ENCODE data around the gene EXD3.
A peak's percentile ranks its signal among the peaks of the same experiment; 100 is the strongest.
"Not testable (repeated sequence)": the region's sequence is repeated elsewhere in the genome, so short reads cannot be mapped to it uniquely, and the experiment has no call there.

The EXD3 gene

GRCh38 chr9:137348769-137349470 is 74.0 kb downstream of the EXD3 start:
- no peak for DNase-seq (ENCODE audit: low spot score)

DNA sequence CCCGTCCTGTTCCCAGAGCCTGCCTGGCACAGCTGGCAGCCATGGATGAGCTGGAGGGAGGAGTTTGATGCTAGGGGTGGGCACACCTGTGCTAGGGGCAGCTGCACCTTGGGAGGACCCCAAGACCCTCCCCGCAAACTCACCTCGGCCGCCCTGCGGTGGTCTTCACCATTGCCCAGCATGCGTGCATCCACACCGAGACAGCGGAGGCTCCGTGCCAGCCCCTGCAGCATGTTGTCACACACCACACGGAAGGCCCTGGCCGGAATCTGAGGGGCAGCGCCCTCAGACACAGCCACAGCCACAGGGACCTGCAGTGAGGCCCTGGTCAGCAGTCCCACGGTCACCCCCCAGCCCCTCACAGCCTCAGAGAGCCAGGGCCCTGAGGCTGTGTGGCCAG is 75.0 kb downstream of the EXD3 start:
- DNase-seq (ENCODE audit: low spot score): no peak

DNA sequence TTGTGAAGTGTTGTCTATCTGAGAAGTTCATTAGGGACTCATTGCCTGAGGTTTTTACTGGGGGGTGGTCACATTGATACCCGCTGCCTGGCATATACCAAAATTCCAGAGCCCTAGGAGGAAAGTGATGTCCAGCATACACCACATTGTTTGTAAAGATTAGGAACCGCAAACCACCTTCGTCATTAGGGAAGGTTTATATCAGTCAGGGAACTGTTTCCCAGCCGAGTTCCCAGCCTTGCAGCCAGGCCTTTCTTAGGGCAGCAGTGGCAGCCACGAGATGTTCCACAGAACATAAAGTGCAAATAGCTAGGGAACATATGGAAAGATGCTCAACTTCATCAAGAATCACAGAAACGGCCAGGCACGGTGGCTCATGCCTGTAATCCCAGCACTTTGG is 80.5 kb downstream of the EXD3 start:
- DNase-seq (ENCODE audit: low spot score): no peak

- DNase-seq (ENCODE audit: low spot score): no peak
Observed at GRCh38 chr9:137341227-137341626, 81.7 kb downstream of the EXD3 start.

- DNase-seq (ENCODE audit: low spot score): not testable (repeated sequence)
Observed at GRCh38 chr9:137339908-137340462, 83.0 kb downstream of the EXD3 start.

DNA sequence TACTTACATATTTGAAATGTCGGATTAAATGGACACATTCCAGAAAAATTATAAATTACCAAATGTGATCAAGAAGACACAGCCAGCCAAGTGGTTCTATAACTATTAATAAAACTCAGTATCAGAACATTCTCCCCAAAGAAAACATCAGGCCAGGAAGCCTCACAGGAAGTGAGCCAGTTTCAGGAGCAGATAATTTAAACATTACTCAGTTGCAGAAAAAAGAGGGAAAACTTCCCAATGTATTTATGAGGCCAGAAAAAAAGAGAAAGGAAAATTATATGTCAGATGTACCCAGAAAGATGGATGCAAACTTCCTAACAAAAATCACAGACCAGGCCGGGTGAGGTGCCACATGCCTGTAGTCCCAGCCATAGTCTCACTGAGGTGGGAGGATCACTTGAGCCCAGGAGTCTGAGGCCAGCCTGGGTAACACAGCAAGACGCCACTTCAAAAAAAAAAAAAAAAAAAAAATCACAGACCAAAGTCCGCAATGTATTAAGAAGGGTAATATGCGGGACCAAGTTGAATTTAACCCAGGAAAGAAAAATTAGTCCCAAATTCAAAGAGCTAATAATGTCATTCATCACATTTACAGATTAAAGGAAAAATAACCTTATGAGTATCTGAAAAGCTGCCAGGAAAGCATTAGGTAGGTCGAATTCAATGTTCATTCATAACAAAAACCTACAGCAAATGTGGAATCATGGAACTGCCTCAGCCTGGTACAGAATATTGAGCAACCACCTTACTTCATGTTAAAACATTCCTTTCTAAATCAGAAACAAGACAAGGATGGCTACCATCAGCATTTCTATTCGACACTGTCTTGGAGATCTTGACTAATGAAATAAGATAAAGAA is 83.7 kb downstream of the EXD3 start:
- DNase-seq (ENCODE audit: low spot score): no peak

- DNase-seq (ENCODE audit: low spot score): no peak
Observed at GRCh38 chr9:137336735-137337134, 86.2 kb downstream of the EXD3 start.

GRCh38 chr9:137333016-137333671 is 89.8 kb downstream of the EXD3 start:
- no peak for DNase-seq (ENCODE audit: low spot score)

GRCh38 chr9:137331929-137332328 is 91.0 kb downstream of the EXD3 start:
- no peak for DNase-seq (ENCODE audit: low spot score)

DNA sequence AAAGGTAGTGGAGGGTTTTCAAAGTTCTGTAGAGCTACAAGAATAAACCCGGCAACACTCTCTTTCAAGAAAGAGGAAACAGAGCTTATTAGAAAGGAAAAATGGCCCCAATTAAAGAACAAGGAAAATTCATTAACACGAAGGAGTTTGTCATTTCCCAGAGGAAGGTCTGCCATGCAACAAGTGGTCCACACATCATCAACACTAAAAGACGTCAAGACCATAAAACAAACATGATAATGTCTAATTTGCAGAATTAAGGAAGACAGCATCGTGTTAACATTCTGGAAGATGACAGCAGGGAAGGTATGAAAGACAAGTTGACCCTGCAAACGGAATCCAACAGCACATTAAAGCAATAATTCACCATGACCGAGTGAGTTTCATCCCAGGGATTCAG is 92.3 kb downstream of the EXD3 start:
- no peak for DNase-seq (ENCODE audit: low spot score)

GRCh38 chr9:137329590-137329989 is 93.4 kb downstream of the EXD3 start:
- not testable (repeated sequence) for DNase-seq (ENCODE audit: low spot score)

DNA sequence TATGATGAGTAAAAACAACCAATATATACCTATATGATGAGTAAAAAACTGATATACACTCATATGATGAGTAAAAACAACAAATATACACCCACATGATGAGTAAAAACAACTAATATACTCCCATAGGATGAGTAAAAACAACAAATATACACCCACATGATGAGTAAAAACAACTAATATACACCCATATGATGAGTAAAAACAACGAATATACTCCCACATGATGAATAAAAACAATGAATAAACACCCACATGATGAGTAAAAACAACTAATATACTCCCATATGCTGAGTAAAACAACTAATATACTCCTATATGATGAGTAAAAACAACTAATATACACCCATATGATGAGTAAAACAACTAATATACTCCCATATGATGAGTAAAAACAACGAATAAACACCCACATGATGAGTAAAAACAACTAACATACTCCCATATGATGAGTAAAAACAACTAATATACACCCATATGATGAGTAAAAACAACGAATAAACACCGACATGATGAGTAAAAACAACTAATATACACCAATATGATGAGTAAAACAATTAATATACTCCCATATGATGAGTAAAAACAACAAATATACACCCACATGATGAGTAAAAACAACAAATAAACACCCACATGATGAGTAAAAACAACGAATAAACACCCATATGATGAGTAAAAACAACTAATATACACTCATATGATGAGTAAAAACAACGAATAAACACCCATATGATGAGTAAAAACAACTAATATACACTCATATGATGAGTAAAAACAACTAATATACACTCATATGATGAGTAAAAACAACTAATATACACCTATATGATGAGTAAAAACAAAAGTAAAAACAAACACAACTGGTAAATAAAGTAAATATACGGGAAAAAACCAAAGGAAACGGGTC is 95.1 kb downstream of the EXD3 start:
- not testable (repeated sequence) for DNase-seq (ENCODE audit: low spot score)

DNA sequence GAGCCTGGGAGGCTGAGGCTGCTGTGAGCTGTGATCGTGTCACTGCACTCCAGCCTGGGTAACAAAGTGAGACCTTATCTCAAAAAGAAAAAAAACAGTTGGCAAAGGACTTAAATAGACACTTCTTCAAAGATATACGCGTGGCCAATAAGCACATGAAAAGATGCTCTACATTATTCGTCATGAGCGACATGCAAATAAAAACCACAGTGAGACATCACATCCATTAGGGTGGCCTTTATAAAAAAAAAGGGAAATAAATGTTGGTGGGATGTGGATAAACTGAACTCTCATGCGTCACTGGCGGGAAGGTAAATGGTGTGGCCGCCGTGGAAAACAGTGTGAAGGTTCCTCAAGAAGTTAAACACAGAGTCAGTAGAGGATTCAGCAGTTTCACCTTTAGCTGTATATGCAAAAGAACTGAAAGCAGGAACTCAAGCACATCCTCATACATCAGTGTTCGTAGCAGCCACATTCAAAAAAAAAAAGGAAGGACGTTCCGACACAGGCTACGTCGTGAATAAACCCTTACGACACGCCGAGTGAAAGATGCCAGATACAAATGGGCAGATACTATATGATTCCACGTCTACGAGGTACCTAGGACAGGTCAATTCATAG is 96.4 kb downstream of the EXD3 start:
- no peak for DNase-seq (ENCODE audit: low spot score)

DNA sequence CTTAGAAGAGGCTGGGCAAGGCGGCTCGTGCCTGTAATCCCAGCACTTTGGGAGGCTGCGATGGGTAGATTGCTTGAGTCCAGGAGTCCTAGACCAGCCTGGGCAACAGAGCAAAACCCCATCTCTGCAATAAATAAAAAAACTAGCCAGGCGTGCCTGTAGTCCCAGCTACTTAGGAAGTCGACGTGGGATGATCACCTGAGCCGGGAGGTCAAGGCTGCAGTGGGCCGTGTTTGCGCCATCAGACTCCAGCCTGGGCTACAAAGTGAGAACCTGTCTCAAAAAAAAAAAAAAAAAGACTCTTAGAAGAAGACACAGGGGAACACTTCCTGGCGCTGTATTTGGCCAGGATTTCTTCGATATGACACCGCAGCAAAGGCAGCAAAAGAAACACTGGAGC is 97.2 kb downstream of the EXD3 start:
- DNase-seq (ENCODE audit: low spot score): no peak

GRCh38 chr9:137325124-137325523 is 97.8 kb downstream of the EXD3 start:
- DNase-seq (ENCODE audit: low spot score): no peak

DNA sequence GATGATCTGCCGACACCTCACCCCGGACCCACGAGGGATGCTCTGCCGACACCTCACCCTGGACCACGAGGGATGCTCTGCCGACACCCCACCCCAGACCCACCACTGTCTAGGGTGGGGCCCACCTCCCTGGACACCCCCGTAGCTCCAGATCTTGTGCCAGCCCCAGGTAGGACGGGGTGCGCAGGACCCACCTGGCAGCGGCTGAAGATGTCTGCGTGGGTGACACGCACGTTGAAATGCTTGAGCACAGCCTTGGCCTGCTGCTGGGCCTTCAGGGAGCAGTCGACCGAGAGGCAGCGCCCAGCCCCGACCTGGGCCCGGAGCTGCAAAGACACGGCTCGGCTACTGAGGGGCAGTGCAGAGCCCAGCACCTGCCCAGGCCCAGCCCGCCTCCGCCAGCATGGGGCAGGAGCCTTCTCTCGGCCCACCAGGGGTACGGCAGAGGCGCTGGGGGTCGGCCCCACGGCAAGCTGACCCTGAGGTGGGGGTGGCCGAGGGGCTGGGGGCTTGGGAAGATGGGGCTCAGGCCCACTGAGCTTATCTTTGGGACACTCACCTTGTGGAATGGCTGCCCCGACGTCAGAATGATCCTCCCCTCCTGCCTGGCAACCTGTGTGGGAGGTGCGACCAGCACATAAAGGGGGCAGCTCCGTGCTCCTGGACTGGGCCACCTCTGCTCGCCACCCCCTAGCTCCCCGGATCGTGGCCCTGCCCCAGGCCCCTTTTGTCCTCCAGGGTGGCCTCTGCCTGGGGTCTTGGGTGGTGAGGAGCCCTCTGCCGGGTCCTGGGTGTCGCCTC is 99.2 kb downstream of the EXD3 start:
- DNase-seq (ENCODE audit: low spot score): no peak

DNA sequence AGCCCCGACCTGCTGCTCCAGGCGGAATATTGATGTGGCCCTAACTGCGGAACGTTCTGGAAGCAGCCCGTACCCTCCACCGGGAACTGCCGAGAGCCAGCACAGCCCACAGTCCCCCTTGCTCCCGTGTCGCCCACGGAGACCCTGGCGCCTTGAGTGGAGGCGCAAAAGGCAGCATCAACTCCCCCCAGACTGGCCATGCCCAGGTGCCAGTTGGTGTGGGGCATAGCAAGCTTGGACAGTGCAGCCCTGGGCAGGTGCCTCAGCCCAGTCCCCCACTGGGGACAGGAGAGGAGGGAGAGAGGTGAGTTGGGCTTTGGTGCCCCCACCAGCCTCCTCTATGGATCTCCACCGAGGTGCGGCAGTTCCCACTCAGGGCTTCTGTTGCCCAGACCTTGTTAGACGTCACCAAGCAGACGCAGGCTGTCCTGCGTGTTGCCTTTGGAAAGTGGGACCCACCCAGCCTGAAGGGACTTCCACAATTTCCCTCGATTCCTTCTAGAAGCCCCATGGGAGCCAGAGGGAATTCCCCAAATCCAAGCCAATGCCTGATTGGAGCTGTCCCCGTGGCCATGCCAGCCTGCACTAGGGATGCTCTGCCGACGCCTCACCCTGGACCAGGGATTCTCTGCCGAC is 101.1 kb downstream of the EXD3 start:
- no peak for DNase-seq (ENCODE audit: low spot score)

GRCh38 chr9:137320555-137321384 is 102.2 kb downstream of the EXD3 start:
- DNase-seq (ENCODE audit: low spot score): peak; percentile 64
